WTC11 (cell line): Measurements from ENCODE around the gene PLS1. TPM values are rescaled to one million over a fixed set of nuclear protein-coding genes. Genes with fewer than 3 reads are reported as not detected.
"Not testable (repeated sequence)": the region's sequence is repeated elsewhere in the genome, so short reads cannot be mapped to it uniquely, and the experiment has no call there.

Experiments used
- ATAC-seq: fragments of 200-7000 bp; cut with Tn5 transposase; 2 replicates; pipeline ENCODE4 v1.10.0; 2021; ENCODE audit warnings: mild to moderate bottlenecking, moderate library complexity
- CTCF ChIA-PET: fragments of 300-600 bp; sonication (Branson Sonifier 250); formaldehyde crosslinking; loops from one replicate; lab custom pipeline; 2021; ENCODE audit warnings: antibody characterized with exemption; lab: Charles Lee
- POLR2A ChIA-PET: fragments of 350-600 bp; sonication (Branson Sonifier 250); formaldehyde crosslinking; loops from one replicate; lab custom pipeline; 2021; ENCODE audit warnings: antibody characterized with exemption; lab: Charles Lee
- DNase-seq: peaks from one replicate; pipeline ENCODE4 v3.0.0; 2021; ENCODE audit warnings: low spot score
- H3K27ac Mint-ChIP-seq: 2 replicates; pipeline ENCODE4 v1.8.0; 2021; ENCODE audit warnings: mixed read lengths
- H3K27me3 Mint-ChIP-seq: 2 replicates; pipeline ENCODE4 v1.8.0; 2021; ENCODE audit warnings: low read depth, mild to moderate bottlenecking, moderate library complexity, mixed read lengths
- H3K36me3 Mint-ChIP-seq: 2 replicates; pipeline ENCODE4 v1.8.0; 2021; ENCODE audit warnings: mixed read lengths
- H3K4me1 Mint-ChIP-seq: 2 replicates; pipeline ENCODE4 v1.8.0; 2022; ENCODE audit warnings: mixed read lengths
- H3K4me3 Mint-ChIP-seq: 2 replicates; pipeline ENCODE4 v1.8.0; 2021; ENCODE audit warnings: mild to moderate bottlenecking, moderate library complexity, mixed read lengths
- H3K9me3 Mint-ChIP-seq: 2 replicates; pipeline ENCODE4 v1.8.0; 2021; ENCODE audit warnings: mixed read lengths
- ARID4B ChIP-seq: sonication (generic); formaldehyde crosslinking; IDR thresholded peaks from 2 replicates; pipeline ENCODE4 v1.8.0; 2023; ENCODE audit warnings: missing genetic modification reagents, mild to moderate bottlenecking, borderline replicate concordance
- ATF1 ChIP-seq: sonication (generic); formaldehyde crosslinking; IDR thresholded peaks from 2 replicates; pipeline ENCODE4 v1.8.1; 2023; ENCODE audit warnings: mild to moderate bottlenecking, moderate library complexity, missing genetic modification reagents
- CREB1 ChIP-seq: sonication (generic); formaldehyde crosslinking; IDR thresholded peaks from 2 replicates; pipeline ENCODE4 v1.8.0; 2023; ENCODE audit warnings: mild to moderate bottlenecking, missing genetic modification reagents
- E2F1 ChIP-seq: sonication (generic); formaldehyde crosslinking; IDR thresholded peaks from 2 replicates; pipeline ENCODE4 v1.8.0; 2022; ENCODE audit warnings: mild to moderate bottlenecking, missing genetic modification reagents
- ERG ChIP-seq: fragments of 250-450 bp; sonication (Bioruptor Pico); IDR thresholded peaks from 2 replicates; pipeline ENCODE4 v1.8.0; 2021; ENCODE audit warnings: mild to moderate bottlenecking
- FOXK1 ChIP-seq: sonication (generic); formaldehyde crosslinking; IDR thresholded peaks from 2 replicates; pipeline ENCODE4 v1.8.0; 2022; ENCODE audit warnings: mild to moderate bottlenecking, moderate library complexity, missing genetic modification reagents
- FOXP1 ChIP-seq: sonication (generic); formaldehyde crosslinking; IDR thresholded peaks from 2 replicates; pipeline ENCODE4 v1.8.0; 2022; ENCODE audit warnings: missing genetic modification reagents, mild to moderate bottlenecking, moderate library complexity, borderline replicate concordance
- GABPB1 ChIP-seq: sonication (generic); formaldehyde crosslinking; IDR thresholded peaks from 2 replicates; pipeline ENCODE4 v1.8.1; 2023; ENCODE audit warnings: mild to moderate bottlenecking, missing genetic modification reagents
- MLX ChIP-seq: sonication (generic); formaldehyde crosslinking; IDR thresholded peaks from 2 replicates; pipeline ENCODE4 v1.8.1; 2023; ENCODE audit warnings: mild to moderate bottlenecking, missing genetic modification reagents, moderate library complexity
- MYBL2 ChIP-seq: sonication (generic); formaldehyde crosslinking; IDR thresholded peaks from 2 replicates; pipeline ENCODE4 v1.8.1; 2023; ENCODE audit warnings: mild to moderate bottlenecking, moderate library complexity, missing genetic modification reagents
- NR3C1 ChIP-seq: sonication (generic); formaldehyde crosslinking; conservative IDR thresholded peaks from 2 replicates; pipeline ENCODE4 v1.8.1; 2023; ENCODE audit warnings: low read depth, mild to moderate bottlenecking, missing genetic modification reagents
- SP1 ChIP-seq: sonication (generic); formaldehyde crosslinking; conservative IDR thresholded peaks from 2 replicates; pipeline ENCODE4 v1.8.1; 2022; ENCODE audit warnings: missing genetic modification reagents
- TCF7 ChIP-seq: sonication (generic); formaldehyde crosslinking; IDR thresholded peaks from 2 replicates; pipeline ENCODE4 v1.8.0; 2022; ENCODE audit warnings: mild to moderate bottlenecking, low read depth, missing genetic modification reagents, moderate library complexity
- TEAD1 ChIP-seq: sonication (generic); formaldehyde crosslinking; IDR thresholded peaks from 2 replicates; pipeline ENCODE4 v1.8.0; 2022; ENCODE audit warnings: mild to moderate bottlenecking, missing genetic modification reagents
- ZNF121 ChIP-seq: sonication (generic); formaldehyde crosslinking; IDR thresholded peaks from 2 replicates; pipeline ENCODE4 v1.8.0; 2023; ENCODE audit warnings: missing genetic modification reagents
- ZNF416 ChIP-seq: fragments of 250-450 bp; sonication (Bioruptor Pico); IDR thresholded peaks from 2 replicates; pipeline ENCODE4 v1.9.0; 2021; ENCODE audit warnings: mild to moderate bottlenecking, inconsistent platforms
- ZNF671 ChIP-seq: fragments of 250-450 bp; sonication (Bioruptor Pico); IDR thresholded peaks from 2 replicates; pipeline ENCODE4 v1.8.0; 2021; ENCODE audit warnings: mild to moderate bottlenecking
- total RNA-seq: library from RNA; stranded (reverse); gene quantifications from 3 replicates; pipeline ENCODE4 v1.2.3, GENCODE V29; 2021
- TF ChIP-seq, protein P1 (sequence below): fragments of 200-600 bp; IDR thresholded peaks from 2 replicates; pipeline ENCODE4 v1.8.0; 2022; ENCODE audit warnings: antibody characterized with exemption
- TF ChIP-seq, protein P2 (sequence below): sonication (generic); formaldehyde crosslinking; IDR thresholded peaks from 2 replicates; pipeline ENCODE4 v1.8.1; 2023; ENCODE audit warnings: mild to moderate bottlenecking, missing genetic modification reagents

Gene PLS1
- total RNA-seq, 1 experiment from 2014 or later = 26.4 TPM

DNA sequence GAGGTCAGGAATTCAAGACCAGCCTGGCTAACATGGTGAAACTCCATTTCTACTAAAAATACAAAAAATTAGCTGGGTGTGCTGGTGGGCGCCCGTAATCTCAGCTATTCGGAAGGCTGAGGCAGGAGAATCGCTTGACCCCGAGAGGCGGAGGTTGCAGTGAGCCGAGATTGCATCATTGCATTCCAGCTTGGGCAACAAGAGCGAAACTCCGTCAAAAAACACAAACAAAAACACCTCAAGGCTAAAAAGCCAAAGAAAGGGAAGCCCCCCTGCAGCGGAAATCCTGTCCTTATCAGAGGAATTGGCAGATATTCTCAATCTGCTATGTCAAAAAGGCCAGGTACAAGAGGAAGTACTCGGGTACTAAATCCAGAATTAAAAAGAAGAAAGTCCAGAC, 15.1 kb upstream of the PLS1 start:
- H3K9me3 Mint-ChIP-seq, H3K36me3 Mint-ChIP-seq, H3K27me3 Mint-ChIP-seq, H3K4me3 Mint-ChIP-seq, DNase-seq, POLR2A ChIA-PET, ATAC-seq: not testable (repeated sequence)
- peak; percentile 93 for TF ChIP-seq GABPB1 (CRISPR knock-in tag)
- Mint-ChIP-seq H3K4me1 (peaks cover 25% of the 10 kb centered on the region), H3K27ac (peak overlapping the region; percentile 48; the same call in 1 of the 2 replicates)
- CTCF ChIA-PET = interaction anchor here (0.6 to 1.0 kb wide), 2 partner anchors 248 to 1349 kb away, joined by 3 read pairs; no protein-coding TSS in a partner anchor

DNA sequence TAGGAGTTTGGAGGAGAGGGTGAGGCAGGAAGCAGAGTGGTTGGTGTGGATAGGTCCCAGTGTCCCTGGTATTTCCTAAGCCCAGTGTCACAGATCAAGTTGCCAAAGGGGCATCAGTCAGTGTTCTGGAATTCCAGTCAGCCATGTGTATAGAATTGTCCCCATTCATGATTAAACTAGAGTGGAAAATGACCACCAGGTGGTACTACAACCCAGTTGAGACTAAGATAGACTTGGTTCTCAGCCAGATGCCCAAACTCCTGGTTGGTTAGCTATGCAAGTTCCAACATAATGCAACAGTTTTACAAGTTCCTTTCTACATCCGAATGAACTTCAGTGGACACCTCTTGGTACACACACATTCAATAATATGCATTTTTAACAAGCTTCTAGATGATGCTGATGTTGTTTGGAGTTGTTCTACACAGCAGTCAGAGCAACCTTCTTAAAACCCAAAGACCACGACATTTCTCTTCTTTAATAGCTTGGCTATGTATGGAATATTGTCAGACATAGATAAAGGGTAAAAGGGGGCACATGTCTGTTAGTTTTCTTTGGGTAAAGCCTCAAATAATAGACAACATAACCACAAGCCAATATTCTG, 9.3 kb upstream of the PLS1 start:
- Mint-ChIP-seq H3K27me3 (no peaks in the 10 kb centered on the region), H3K9me3 (no peaks in the 10 kb centered on the region), H3K4me1 (no peaks in the 10 kb centered on the region), H3K4me3 (no peak overlapping the region), H3K36me3 (no peaks in the 10 kb centered on the region), H3K27ac (no peak overlapping the region)
- DNase-seq (no peak), ATAC-seq (peak; percentile 96)
- TF ChIP-seq TEAD1 (CRISPR knock-in tag) (peak; percentile 30; the same call in 1 of the 2 replicates), ZNF416 (no peak)
- TF ChIP-seq, protein P1, sequence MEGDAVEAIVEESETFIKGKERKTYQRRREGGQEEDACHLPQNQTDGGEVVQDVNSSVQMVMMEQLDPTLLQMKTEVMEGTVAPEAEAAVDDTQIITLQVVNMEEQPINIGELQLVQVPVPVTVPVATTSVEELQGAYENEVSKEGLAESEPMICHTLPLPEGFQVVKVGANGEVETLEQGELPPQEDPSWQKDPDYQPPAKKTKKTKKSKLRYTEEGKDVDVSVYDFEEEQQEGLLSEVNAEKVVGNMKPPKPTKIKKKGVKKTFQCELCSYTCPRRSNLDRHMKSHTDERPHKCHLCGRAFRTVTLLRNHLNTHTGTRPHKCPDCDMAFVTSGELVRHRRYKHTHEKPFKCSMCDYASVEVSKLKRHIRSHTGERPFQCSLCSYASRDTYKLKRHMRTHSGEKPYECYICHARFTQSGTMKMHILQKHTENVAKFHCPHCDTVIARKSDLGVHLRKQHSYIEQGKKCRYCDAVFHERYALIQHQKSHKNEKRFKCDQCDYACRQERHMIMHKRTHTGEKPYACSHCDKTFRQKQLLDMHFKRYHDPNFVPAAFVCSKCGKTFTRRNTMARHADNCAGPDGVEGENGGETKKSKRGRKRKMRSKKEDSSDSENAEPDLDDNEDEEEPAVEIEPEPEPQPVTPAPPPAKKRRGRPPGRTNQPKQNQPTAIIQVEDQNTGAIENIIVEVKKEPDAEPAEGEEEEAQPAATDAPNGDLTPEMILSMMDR = peak; percentile 46; the same call in 1 of the 2 replicates
- ChIA-PET CTCF (interaction anchor here (0.5 to 1.6 kb wide), 19 partner anchors 9 to 541 kb away, joined by 3 to 20 read pairs (median 3); partner anchors contain the start of genes ATR and PLS1), POLR2A (interaction anchor here (1.0 kb wide), 1 partner anchor 145 kb away, joined by 7 read pairs; no protein-coding TSS in a partner anchor)

DNA sequence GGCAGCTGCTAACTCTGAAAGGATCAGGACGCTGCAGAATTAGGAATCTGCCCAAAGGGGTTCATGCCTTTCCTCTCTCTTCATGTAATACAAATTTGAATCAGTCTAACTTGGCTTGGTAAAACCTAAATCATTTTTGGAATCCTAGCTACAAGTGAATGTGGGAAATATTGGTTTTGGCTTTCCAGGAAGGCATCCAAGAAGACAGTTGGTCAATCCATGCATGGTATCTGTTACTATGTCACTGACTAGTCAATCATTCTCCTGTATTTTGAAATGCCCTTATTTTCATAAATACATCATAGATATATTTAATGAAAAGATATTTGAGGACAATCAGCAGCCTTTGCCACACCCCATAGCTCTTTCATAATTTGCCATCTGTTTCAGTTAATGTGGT, 7.5 kb upstream of the PLS1 start:
- ATAC-seq (no peak), DNase-seq (no peak)
- Mint-ChIP-seq H3K36me3 (no peaks in the 10 kb centered on the region), H3K4me1 (no peaks in the 10 kb centered on the region), H3K27me3 (no peaks in the 10 kb centered on the region), H3K27ac (no peak overlapping the region), H3K9me3 (no peaks in the 10 kb centered on the region), H3K4me3 (no peak overlapping the region)
- ChIA-PET POLR2A (interaction anchor here (2.2 kb wide), 1 partner anchor 10 kb away, joined by 5 read pairs; the partner anchor contains the start of gene ATR), CTCF (interaction anchor here (0.7 to 1.7 kb wide), 3 partner anchors 70 to 240 kb away, joined by 3 to 5 read pairs (median 4); no protein-coding TSS in a partner anchor)
- TF ChIP-seq ZNF671 (CRISPR knock-in tag) (no peak), ATF1 (CRISPR knock-in tag) (no peak), NR3C1 (no peak), ERG (no peak), CREB1 (CRISPR knock-in tag) (no peak), FOXP1 (no peak), ARID4B (CRISPR knock-in tag) (no peak), FOXK1 (CRISPR knock-in tag) (no peak), MLX (CRISPR knock-in tag) (no peak), E2F1 (CRISPR knock-in tag) (no peak), MYBL2 (CRISPR knock-in tag) (no peak), TCF7 (CRISPR knock-in tag) (no peak), ZNF121 (CRISPR knock-in tag) (no peak), SP1 (no peak)
- TF ChIP-seq, protein P2, sequence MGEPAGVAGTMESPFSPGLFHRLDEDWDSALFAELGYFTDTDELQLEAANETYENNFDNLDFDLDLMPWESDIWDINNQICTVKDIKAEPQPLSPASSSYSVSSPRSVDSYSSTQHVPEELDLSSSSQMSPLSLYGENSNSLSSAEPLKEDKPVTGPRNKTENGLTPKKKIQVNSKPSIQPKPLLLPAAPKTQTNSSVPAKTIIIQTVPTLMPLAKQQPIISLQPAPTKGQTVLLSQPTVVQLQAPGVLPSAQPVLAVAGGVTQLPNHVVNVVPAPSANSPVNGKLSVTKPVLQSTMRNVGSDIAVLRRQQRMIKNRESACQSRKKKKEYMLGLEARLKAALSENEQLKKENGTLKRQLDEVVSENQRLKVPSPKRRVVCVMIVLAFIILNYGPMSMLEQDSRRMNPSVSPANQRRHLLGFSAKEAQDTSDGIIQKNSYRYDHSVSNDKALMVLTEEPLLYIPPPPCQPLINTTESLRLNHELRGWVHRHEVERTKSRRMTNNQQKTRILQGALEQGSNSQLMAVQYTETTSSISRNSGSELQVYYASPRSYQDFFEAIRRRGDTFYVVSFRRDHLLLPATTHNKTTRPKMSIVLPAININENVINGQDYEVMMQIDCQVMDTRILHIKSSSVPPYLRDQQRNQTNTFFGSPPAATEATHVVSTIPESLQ (CRISPR knock-in tag) = no peak
